ENCODE data around the gene VPS33B.

DNA sequence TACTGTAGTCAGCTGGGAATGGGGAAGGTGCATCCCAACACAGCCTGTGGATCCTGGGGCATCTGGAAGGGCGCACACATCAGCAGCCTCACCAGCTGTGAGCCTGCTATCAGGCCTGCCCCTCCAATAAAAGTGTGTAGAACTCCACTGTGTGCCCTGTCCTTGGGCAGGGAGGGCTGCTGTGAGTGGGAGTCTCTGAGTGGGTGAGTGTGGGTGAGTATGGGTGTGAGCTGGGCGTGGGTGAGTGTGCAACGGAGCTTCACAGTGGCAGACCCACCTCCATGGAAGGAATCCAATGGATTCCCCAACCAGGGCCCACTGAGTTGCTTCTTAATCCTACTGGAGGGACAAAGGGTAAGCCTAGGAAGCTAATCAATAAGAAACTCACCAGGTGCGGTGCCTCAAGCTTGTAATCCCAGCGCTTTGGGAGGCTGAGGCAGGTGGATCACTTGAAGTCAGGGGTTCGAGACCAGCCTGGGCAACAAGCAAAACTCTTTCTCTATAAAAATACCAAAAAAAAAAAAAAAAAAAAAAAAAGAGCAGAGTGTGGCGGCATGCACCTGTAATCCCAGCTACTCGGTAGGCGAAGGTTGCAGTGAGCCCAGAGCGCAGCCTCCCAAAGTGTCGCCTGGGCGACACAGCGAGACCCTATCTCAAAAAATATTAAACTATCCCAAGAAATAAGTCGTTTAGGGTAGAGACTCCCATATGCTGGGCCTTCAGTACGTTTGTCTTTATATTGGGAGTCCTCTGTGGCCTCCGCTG, 68.3 kb downstream of the VPS33B start:
- TF ChIP-seq, protein P1, sequence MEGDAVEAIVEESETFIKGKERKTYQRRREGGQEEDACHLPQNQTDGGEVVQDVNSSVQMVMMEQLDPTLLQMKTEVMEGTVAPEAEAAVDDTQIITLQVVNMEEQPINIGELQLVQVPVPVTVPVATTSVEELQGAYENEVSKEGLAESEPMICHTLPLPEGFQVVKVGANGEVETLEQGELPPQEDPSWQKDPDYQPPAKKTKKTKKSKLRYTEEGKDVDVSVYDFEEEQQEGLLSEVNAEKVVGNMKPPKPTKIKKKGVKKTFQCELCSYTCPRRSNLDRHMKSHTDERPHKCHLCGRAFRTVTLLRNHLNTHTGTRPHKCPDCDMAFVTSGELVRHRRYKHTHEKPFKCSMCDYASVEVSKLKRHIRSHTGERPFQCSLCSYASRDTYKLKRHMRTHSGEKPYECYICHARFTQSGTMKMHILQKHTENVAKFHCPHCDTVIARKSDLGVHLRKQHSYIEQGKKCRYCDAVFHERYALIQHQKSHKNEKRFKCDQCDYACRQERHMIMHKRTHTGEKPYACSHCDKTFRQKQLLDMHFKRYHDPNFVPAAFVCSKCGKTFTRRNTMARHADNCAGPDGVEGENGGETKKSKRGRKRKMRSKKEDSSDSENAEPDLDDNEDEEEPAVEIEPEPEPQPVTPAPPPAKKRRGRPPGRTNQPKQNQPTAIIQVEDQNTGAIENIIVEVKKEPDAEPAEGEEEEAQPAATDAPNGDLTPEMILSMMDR (IDR thresholded peaks at IDR 0.05): no peak
- TF ChIP-seq POLR2A (IDR thresholded peaks at IDR 0.05): no peak
